AG04450 (cell line): ENCODE results near the gene CDC42BPB. TPM values are rescaled to one million over a fixed set of nuclear protein-coding genes. Genes with fewer than 3 reads are reported as not detected.

ENCODE experiments used
- CTCF ChIA-PET: fragments of 300-600, 350-600 bp; formaldehyde crosslinking; extraction: SDS; loops from one replicate; lab custom pipeline; 2022; ENCODE audit warnings: antibody characterized with exemption, inconsistent platforms; lab: Charles Lee
- POLR2A ChIA-PET: fragments of 350-600 bp; formaldehyde crosslinking; extraction: SDS; loops from one replicate; lab custom pipeline; 2021; ENCODE audit warnings: antibody characterized with exemption, inconsistent platforms; lab: Yijun Ruan, JAX
- DNase-seq: peaks from one replicate; pipeline ENCODE4 v3.0.0-alpha.2; 2011; ENCODE audit warnings: low read depth, low spot score
- H3K27ac ChIP-seq: one replicate; pipeline ENCODE4 v1.5.1; 2012; ENCODE audit warnings: low read depth, low read length, control low read depth
- H3K27me3 ChIP-seq: one replicate; pipeline ENCODE4 v1.6.0; 2012; ENCODE audit warnings: low read length; ENCODE audit not compliant: control insufficient read depth, insufficient read depth
- H3K4me3 ChIP-seq: 2 replicates; pipeline ENCODE4 v1.5.1; 2011; ENCODE audit warnings: mild to moderate bottlenecking, low read depth, low read length, control low read depth
- H3K9me3 ChIP-seq: 2 replicates; pipeline ENCODE4 v1.5.1; 2012; ENCODE audit warnings: low read length; ENCODE audit not compliant: control insufficient read depth, insufficient read depth
- polyA plus RNA-seq: library from polyadenylated mRNA; depleted of rRNA; stranded (reverse); fragments of >200 nt; gene quantifications from 2 replicates; pipeline ENCODE4 v1.2.3, GENCODE V29; 2011
- TF ChIP-seq, protein P1 (sequence below): IDR thresholded peaks from 2 replicates; pipeline ENCODE4 v1.5.1; 2011; ENCODE audit warnings: low read depth, low read length, control low read depth, inconsistent platforms

The CDC42BPB gene
- polyA plus RNA-seq, 1 experiment: 57.0 TPM

GRCh38 chr14:102954081-102954789, 103.1 kb downstream of the CDC42BPB start:
- TF ChIP-seq, protein P1, sequence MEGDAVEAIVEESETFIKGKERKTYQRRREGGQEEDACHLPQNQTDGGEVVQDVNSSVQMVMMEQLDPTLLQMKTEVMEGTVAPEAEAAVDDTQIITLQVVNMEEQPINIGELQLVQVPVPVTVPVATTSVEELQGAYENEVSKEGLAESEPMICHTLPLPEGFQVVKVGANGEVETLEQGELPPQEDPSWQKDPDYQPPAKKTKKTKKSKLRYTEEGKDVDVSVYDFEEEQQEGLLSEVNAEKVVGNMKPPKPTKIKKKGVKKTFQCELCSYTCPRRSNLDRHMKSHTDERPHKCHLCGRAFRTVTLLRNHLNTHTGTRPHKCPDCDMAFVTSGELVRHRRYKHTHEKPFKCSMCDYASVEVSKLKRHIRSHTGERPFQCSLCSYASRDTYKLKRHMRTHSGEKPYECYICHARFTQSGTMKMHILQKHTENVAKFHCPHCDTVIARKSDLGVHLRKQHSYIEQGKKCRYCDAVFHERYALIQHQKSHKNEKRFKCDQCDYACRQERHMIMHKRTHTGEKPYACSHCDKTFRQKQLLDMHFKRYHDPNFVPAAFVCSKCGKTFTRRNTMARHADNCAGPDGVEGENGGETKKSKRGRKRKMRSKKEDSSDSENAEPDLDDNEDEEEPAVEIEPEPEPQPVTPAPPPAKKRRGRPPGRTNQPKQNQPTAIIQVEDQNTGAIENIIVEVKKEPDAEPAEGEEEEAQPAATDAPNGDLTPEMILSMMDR: no peak
- H3K27me3 ChIP-seq: no peaks in the 10 kb centered on the region
- POLR2A ChIA-PET: no interaction called here
- H3K9me3 ChIP-seq: no peaks in the 10 kb centered on the region; the same call in 1 of the 2 replicates
- CTCF ChIA-PET: no interaction called here
- H3K4me3 ChIP-seq: no peak overlapping the region
- no peak overlapping the region for H3K27ac ChIP-seq
- DNase-seq: no peak

- H3K9me3 ChIP-seq: no peaks in the 10 kb centered on the region; the same call in 1 of the 2 replicates
- ChIA-PET CTCF (interaction anchor here (0.6 to 0.8 kb wide), 2 partner anchors 259 to 474 kb away, joined by 3 read pairs; no protein-coding TSS in a partner anchor), POLR2A (no interaction called here)
- H3K27me3 ChIP-seq: no peaks in the 10 kb centered on the region
- no peak for DNase-seq
- no peak overlapping the region for H3K4me3 ChIP-seq
- H3K27ac ChIP-seq: no peak overlapping the region
- TF ChIP-seq, protein P1: no peak
These were observed 104.2 kb downstream of the CDC42BPB start for GRCh38 chr14:102953100-102953499.

- Histone ChIP-seq H3K9me3 (no peaks in the 10 kb centered on the region; the same call in 1 of the 2 replicates), H3K27ac (peak overlapping the region; percentile 21), H3K27me3 (no peaks in the 10 kb centered on the region), H3K4me3 (no peak overlapping the region)
- no peak for DNase-seq
- ChIA-PET POLR2A (no interaction called here), CTCF (interaction anchor here (0.6 to 0.8 kb wide), 2 partner anchors 258 to 475 kb away, joined by 3 read pairs; no protein-coding TSS in a partner anchor)
- TF ChIP-seq, protein P1: no peak
These were observed 105.1 kb downstream of the CDC42BPB start for GRCh38 chr14:102952276-102952675.

DNA sequence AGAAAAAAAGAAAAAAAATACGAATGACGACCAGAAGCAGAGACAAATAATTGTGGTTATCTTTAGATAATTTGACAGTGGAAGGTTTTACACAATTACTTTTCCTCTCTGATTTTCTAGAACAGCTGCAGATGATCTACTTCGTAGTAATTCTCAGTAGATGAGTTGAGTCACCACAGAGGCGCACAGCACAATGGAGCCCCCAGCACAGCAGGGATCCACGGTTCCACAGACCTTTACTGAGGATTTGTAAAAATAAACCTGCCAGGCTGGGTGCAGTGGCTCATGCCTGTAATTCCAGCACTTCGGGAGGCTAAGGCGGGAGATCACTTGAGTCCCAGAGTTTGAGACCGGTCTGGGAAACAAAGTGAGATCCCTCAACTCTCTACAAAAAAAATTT, 105.5 kb downstream of the CDC42BPB start:
- POLR2A ChIA-PET: no interaction called here
- no peaks in the 10 kb centered on the region; the same call in 1 of the 2 replicates for H3K9me3 ChIP-seq
- DNase-seq: no peak
- peak overlapping the region; percentile 21 for H3K27ac ChIP-seq
- H3K27me3 ChIP-seq: no peaks in the 10 kb centered on the region
- H3K4me3 ChIP-seq: no peak overlapping the region
- CTCF ChIA-PET: no interaction called here
- TF ChIP-seq, protein P1: no peak

DNA sequence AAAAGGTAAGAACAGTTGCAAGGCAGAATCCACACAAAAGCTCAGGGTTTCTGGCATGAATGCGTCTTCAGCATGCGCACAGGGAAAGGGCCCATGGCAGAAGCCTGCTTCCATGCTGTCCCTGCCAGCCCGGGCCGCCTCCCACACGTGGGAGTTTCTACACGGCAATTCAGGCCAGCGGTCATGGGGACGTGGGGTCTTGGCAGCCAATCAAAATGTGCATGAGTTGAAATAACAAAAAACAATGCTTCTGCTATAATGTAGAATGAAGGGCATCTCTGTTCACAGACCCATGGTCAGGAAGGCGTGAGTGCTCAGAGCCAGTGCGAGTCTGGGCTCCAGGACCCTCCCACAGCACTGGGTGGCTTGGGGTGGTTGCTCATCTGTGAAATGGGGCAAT, 106.3 kb downstream of the CDC42BPB start:
- Histone ChIP-seq H3K27me3 (no peaks in the 10 kb centered on the region), H3K4me3 (no peak overlapping the region), H3K27ac (no peak overlapping the region), H3K9me3 (no peaks in the 10 kb centered on the region; the same call in 1 of the 2 replicates)
- TF ChIP-seq, protein P1: no peak
- CTCF ChIA-PET: no interaction called here
- DNase-seq: no peak
- POLR2A ChIA-PET: no interaction called here
